ENCODE measurements around the gene AQP12A.

AQP12A gene

DNA sequence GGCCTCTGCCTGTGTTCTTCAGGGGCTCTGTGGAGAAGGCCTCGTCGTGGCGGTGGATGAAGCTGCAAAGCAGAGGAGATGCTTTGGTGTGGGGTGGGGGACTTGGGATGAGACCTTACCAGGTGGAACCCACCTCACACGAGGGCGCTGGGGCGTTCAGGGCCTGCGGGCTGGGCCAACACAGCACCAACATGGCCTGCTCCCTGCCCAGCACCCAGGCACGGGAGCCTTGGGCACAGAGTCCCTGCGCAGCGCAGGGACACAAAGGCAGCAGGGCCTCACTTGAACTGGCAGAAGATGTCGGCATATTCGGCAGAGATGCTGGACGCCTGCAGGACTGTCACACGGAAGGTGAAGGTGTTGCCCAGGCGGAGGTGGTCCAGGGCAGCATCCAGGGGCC, 53.8 kb downstream of the AQP12A start:
- no peak for TF ChIP-seq ZFX (IDR thresholded peaks at IDR 0.05; ENCODE audit: borderline replicate concordance)
- TF ChIP-seq, protein P1, sequence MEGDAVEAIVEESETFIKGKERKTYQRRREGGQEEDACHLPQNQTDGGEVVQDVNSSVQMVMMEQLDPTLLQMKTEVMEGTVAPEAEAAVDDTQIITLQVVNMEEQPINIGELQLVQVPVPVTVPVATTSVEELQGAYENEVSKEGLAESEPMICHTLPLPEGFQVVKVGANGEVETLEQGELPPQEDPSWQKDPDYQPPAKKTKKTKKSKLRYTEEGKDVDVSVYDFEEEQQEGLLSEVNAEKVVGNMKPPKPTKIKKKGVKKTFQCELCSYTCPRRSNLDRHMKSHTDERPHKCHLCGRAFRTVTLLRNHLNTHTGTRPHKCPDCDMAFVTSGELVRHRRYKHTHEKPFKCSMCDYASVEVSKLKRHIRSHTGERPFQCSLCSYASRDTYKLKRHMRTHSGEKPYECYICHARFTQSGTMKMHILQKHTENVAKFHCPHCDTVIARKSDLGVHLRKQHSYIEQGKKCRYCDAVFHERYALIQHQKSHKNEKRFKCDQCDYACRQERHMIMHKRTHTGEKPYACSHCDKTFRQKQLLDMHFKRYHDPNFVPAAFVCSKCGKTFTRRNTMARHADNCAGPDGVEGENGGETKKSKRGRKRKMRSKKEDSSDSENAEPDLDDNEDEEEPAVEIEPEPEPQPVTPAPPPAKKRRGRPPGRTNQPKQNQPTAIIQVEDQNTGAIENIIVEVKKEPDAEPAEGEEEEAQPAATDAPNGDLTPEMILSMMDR (IDR thresholded peaks at IDR 0.05): no peak
- H3K27ac ChIP-seq: no peak overlapping the region

DNA sequence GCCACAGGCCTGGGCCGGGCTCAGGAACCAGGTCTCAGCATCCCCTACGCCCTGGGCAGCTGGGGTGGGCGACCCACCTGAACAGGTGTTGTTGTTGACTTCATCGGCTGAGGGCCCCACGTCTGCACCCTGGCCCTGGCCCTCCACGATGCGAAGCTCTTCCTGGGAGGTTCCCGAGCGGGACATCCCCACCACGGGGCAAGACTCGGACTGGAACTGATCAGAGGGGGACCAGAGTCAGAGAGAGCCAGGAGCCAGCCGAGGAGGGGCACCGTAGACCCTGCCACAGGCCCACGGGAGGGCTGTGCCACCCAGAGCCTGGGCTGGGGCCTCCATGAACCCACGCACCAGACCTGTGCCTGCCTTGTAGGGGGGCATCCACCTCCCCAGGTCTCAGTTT, 54.3 kb downstream of the AQP12A start:
- TF ChIP-seq, protein P1 (IDR thresholded peaks at IDR 0.05): no peak
- TF ChIP-seq ZFX (IDR thresholded peaks at IDR 0.05; ENCODE audit: borderline replicate concordance): no peak
- no peak overlapping the region for H3K27ac ChIP-seq

DNA sequence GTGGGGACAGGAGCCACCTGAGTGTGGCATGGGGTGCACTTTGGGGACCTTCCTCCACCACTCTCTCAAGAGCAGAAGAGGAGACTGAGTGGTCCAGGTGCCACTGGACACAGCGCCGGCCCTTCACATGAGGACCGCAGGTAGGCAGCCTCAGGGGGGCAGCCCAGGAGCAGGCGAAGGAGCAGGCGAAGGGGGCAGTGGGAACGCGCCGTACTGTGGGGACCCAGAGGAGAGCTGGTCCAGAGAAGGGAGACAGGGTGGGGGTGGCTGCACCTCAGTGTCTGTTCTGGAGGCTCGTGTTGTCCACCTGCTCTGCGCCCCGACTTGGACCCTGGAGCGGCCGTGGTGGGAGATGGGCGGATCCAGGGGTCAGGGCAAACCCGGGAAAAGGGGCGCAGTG, 55.0 kb downstream of the AQP12A start:
- TF ChIP-seq, protein P1 (IDR thresholded peaks at IDR 0.05): no peak
- no peak for TF ChIP-seq ZFX (IDR thresholded peaks at IDR 0.05; ENCODE audit: borderline replicate concordance)
- no peak overlapping the region for H3K27ac ChIP-seq

DNA sequence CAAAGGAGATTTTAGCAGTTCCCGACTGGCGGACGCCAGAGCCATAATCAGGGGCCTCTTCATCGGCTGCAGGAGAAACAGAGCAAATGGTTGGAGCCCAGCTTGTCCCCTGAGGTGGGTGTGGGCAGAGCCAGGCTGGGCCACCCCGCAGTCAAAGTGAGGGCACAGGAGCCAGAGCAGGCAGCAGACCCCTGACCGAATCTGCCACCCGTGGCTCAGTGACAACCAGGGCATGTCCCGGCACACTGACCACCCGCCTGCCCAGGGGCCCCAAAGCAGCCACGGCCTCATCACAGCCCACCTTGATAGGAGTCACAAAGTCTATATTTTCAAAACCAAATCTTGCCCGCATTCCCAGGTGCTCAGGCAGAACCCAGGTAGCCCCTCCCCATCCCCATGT, 55.6 kb downstream of the AQP12A start:
- H3K27ac ChIP-seq: no peak overlapping the region
- no peak for TF ChIP-seq ZFX (IDR thresholded peaks at IDR 0.05; ENCODE audit: borderline replicate concordance)
- TF ChIP-seq, protein P1 (IDR thresholded peaks at IDR 0.05): no peak
